Panc1 (cell line): Measurements from ENCODE around the gene SLC22A7. TPM values are rescaled to one million over a fixed set of nuclear protein-coding genes. Genes with fewer than 3 reads are reported as not detected.

Source experiments
- ATAC-seq: fragments of 200-7000 bp; cut with Tn5 transposase; 2 replicates; pipeline ENCODE4 v1.9.1; 2020; ENCODE audit warnings: mild to moderate bottlenecking, moderate library complexity
- BruUV-seq: library from RNA; stranded (reverse); fragments of 400-500 nt; replicated peaks from 2 replicates; lab custom pipeline; 2021; lab: Mats Ljungman, UMichigan
- CTCF ChIA-PET: fragments of 300-600 bp; sonication (Branson Sonifier 250); formaldehyde crosslinking; loops from one replicate; lab custom pipeline; 2022; ENCODE audit warnings: antibody characterized with exemption; lab: Charles Lee
- POLR2A ChIA-PET: fragments of 300-600 bp; sonication (Branson Sonifier 250); formaldehyde crosslinking; loops from one replicate; lab custom pipeline; 2022; ENCODE audit warnings: antibody characterized with exemption; lab: Charles Lee
- DNase-seq: peaks from one replicate; pipeline ENCODE4 v3.0.0-alpha.2; 2010; ENCODE audit warnings: low read depth, low spot score
- H3K27ac ChIP-seq: 2 replicates; pipeline ENCODE4 v1.5.1; 2011; ENCODE audit warnings: mild to moderate bottlenecking, low read length, inconsistent platforms
- H3K27me3 ChIP-seq: fragments of 200-500 bp; sonication (Bioruptor generic); 2 replicates; pipeline ENCODE4 v1.6.0; 2014; ENCODE audit warnings: low read length, inconsistent platforms; ENCODE audit not compliant: control insufficient read depth, insufficient read depth
- H3K36me3 ChIP-seq: fragments of 200-500 bp; sonication (Bioruptor generic); 2 replicates; pipeline ENCODE4 v1.5.1; 2014; ENCODE audit warnings: inconsistent platforms, mild to moderate bottlenecking, low read length, moderate library complexity; ENCODE audit not compliant: control insufficient read depth, insufficient read depth
- H3K4me1 ChIP-seq: 2 replicates; pipeline ENCODE4 v1.5.1; 2011; ENCODE audit warnings: inconsistent platforms, mild to moderate bottlenecking, low read length, moderate library complexity; ENCODE audit not compliant: control insufficient read depth, insufficient read depth
- H3K4me3 ChIP-seq, 2 experiments: 2 replicates each; pipeline ENCODE4 v1.5.1; 2011 to 2012; ENCODE audit warnings: low read depth in 2 of 2, low read length in 2 of 2, mild to moderate bottlenecking in 2 of 2, inconsistent platforms in 1 of 2, moderate library complexity in 1 of 2
- H3K9me3 ChIP-seq: fragments of 200-500 bp; sonication (Bioruptor generic); 2 replicates; pipeline ENCODE4 v1.5.1; 2014; ENCODE audit warnings: low read depth, mild to moderate bottlenecking, inconsistent platforms, low read length, moderate library complexity; ENCODE audit not compliant: control insufficient read depth, insufficient read depth
- CTCF ChIP-seq: fragments of 450-650 bp; IDR thresholded peaks from 2 replicates; pipeline ENCODE4 v1.5.1; 2017; ENCODE audit warnings: mild to moderate bottlenecking
- POLR2AphosphoS5 ChIP-seq: IDR thresholded peaks from 2 replicates; pipeline ENCODE4 v1.6.1; 2012; ENCODE audit warnings: mild to moderate bottlenecking, low read depth, low read length, moderate library complexity
- REST ChIP-seq, 2 experiments: IDR thresholded peaks; 2 replicates each; pipeline ENCODE4 v1.6.1; 2011 to 2012; ENCODE audit warnings: low read depth in 2 of 2, control low read depth in 1 of 2, low read length in 1 of 2, mild to moderate bottlenecking in 1 of 2, moderate library complexity in 1 of 2; ENCODE audit not compliant: insufficient read depth in 1 of 2
- SIN3A ChIP-seq: IDR thresholded peaks from 2 replicates; pipeline ENCODE4 v1.6.1; 2012; ENCODE audit warnings: low read depth, mild to moderate bottlenecking, low read length, moderate library complexity, borderline replicate concordance; ENCODE audit not compliant: insufficient read depth
- TCF7L2 ChIP-seq: IDR thresholded peaks from 2 replicates; pipeline ENCODE4 v1.6.1; 2011; ENCODE audit warnings: mild to moderate bottlenecking, low read depth, low read length, inconsistent platforms
- in situ Hi-C: cut with HindIII; loops from 2 replicates; pipeline ENCODE4 v1.10.0; 2016; ENCODE audit warnings: low sequenced_read_pairs, low pct_unique_long_range_greater_than_20kb
- intact Hi-C: fragments of 100-400 bp; cut with micrococcal nuclease; formaldehyde crosslinking; loops from one replicate; pipeline ENCODE4 v1.10.0; 2022; ENCODE audit not compliant: unreplicated experiment
- total RNA-seq: library from RNA; stranded (reverse); gene quantifications from one replicate; pipeline ENCODE4 v1.2.1, GENCODE V29; 2021; ENCODE audit not compliant: unreplicated experiment

Gene SLC22A7
- total RNA-seq, 1 experiment from 2014 or later: not detected

- DNase-seq: no peak
- Histone ChIP-seq H3K4me3 (no peak overlapping the region), H3K27ac (no peak overlapping the region), H3K9me3 (no peaks in the 10 kb centered on the region), H3K4me1 (no peaks in the 10 kb centered on the region; the same call in 1 of the 2 replicates), H3K36me3 (no peaks in the 10 kb centered on the region), H3K27me3 (no peaks in the 10 kb centered on the region; the same call in 1 of the 2 replicates)
- in situ Hi-C loops (no loop called here), intact Hi-C loops (no loop called here)
- ChIA-PET POLR2A (no interaction called here), CTCF (no interaction called here)
- no TSS peak for BruUV-seq
- TF ChIP-seq POLR2AphosphoS5 (no peak), SIN3A (no peak), REST (IDR thresholded peaks at IDR 0.05; ENCODE audit: insufficient read depth in 1 of 2, low read depth in 2 of 2, low read length in 1 of 2) (no peak), CTCF (no peak), TCF7L2 (no peak)
- ATAC-seq: no peak
These were observed 11.5 kb upstream of the SLC22A7 start for GRCh38 chr6:43286456-43286979.

GRCh38 chr6:43286980-43287716 lies 10.9 kb upstream of the SLC22A7 start:
- no peaks in the 10 kb centered on the region; the same call in 1 of the 2 replicates for H3K27me3 ChIP-seq
- H3K9me3 ChIP-seq: no peaks in the 10 kb centered on the region
- TF ChIP-seq CTCF: no peak
- no peak for TF ChIP-seq POLR2AphosphoS5
- no peak for TF ChIP-seq TCF7L2
- TF ChIP-seq REST (IDR thresholded peaks at IDR 0.05; ENCODE audit: insufficient read depth in 1 of 2, low read depth in 2 of 2, low read length in 1 of 2): no peak
- no peak for TF ChIP-seq SIN3A
- H3K27ac ChIP-seq: no peak overlapping the region
- in situ Hi-C loops (no loop called here), intact Hi-C loops (no loop called here)
- no peak for ATAC-seq
- H3K4me3 ChIP-seq: no peak overlapping the region
- no TSS peak for BruUV-seq
- no peaks in the 10 kb centered on the region for H3K36me3 ChIP-seq
- no peaks in the 10 kb centered on the region; the same call in 1 of the 2 replicates for H3K4me1 ChIP-seq
- ChIA-PET POLR2A (interaction anchor here (0.7 kb wide), 1 partner anchor 9 kb away, joined by 3 read pairs; no protein-coding TSS in a partner anchor), CTCF (no interaction called here)
- DNase-seq: no peak
